Stomach (tissue), 4 donors: ENCODE data around the gene LRRC46.

Experiments used
- EP300 ChIP-seq: sonication (generic); formaldehyde crosslinking; IDR thresholded peaks from one replicate; pipeline ENCODE4 v1.6.1; 2017; ENCODE audit warnings: antibody characterized with exemption
- POLR2A ChIP-seq, 4 donors: fragments of 450-650 bp; IDR thresholded peaks; one replicate each; pipeline ENCODE4 v1.6.1; 2016; ENCODE audit warnings: antibody characterized with exemption in 4 of 4, control low read depth in 2 of 4, mild to moderate bottlenecking in 1 of 4, moderate library complexity in 1 of 4
- POLR2AphosphoS5 ChIP-seq, 3 donors: sonication (generic); formaldehyde crosslinking; IDR thresholded peaks; one replicate each; pipeline ENCODE4 v1.6.1; 2016; ENCODE audit warnings: antibody characterized with exemption in 3 of 3
- TF ChIP-seq, protein P1 (sequence below), 7 experiments: fragments of 450-650 bp in 4 of 7; fragments of 200-600 bp in 3 of 7; sonication (generic) in 3 of 7; IDR thresholded peaks; one replicate each; pipeline ENCODE4 v1.5.1; 2016 to 2019; ENCODE audit warnings: antibody characterized with exemption in 7 of 7, control low read depth in 2 of 7, mild to moderate bottlenecking in 1 of 7

DNA sequence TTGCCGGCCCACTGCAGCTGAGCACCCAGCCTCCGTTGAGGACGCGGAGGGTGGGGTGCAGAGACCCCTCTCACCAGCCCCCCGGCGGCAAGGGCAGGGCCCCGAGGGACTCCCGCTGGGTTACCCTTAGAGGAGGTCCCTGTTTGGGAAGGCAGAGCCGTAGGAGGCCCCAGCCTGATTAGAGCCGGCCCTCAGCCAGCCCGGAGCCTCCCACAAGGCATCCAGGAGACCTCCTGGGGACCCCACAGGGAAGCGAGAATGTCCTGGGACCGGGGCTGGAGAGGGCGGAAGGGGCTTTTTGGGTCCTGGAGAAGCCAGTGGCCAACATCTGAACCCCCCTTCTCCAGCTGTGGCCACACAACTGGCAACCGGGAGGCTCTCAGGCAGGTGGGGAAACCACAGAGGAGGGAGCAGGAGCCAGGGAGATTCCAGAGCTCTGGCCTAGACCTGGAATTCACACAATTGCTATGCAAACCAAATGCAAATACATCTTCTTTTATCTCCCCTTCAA is 41.2 kb downstream of the LRRC46 start:
- TF ChIP-seq, protein P1, sequence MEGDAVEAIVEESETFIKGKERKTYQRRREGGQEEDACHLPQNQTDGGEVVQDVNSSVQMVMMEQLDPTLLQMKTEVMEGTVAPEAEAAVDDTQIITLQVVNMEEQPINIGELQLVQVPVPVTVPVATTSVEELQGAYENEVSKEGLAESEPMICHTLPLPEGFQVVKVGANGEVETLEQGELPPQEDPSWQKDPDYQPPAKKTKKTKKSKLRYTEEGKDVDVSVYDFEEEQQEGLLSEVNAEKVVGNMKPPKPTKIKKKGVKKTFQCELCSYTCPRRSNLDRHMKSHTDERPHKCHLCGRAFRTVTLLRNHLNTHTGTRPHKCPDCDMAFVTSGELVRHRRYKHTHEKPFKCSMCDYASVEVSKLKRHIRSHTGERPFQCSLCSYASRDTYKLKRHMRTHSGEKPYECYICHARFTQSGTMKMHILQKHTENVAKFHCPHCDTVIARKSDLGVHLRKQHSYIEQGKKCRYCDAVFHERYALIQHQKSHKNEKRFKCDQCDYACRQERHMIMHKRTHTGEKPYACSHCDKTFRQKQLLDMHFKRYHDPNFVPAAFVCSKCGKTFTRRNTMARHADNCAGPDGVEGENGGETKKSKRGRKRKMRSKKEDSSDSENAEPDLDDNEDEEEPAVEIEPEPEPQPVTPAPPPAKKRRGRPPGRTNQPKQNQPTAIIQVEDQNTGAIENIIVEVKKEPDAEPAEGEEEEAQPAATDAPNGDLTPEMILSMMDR (IDR thresholded peaks at IDR 0.05) = no peak
- TF ChIP-seq POLR2A (IDR thresholded peaks at IDR 0.05) (no peak), EP300 (no peak), POLR2AphosphoS5 (IDR thresholded peaks at IDR 0.05) (no peak)
